AG04449 (cell line): ENCODE data around the gene PTPRM.

Experiments
- CTCF ChIA-PET: fragments of 350-600 bp; formaldehyde crosslinking; extraction: SDS; loops from one replicate; lab custom pipeline; 2021; ENCODE audit warnings: antibody characterized with exemption; lab: Yijun Ruan, JAX
- POLR2A ChIA-PET: fragments of 400-600, 350-600 bp; formaldehyde crosslinking; extraction: SDS; loops from one replicate; lab custom pipeline; 2020; ENCODE audit warnings: antibody characterized with exemption, inconsistent platforms; lab: Yijun Ruan, JAX
- DNase-seq: peaks from one replicate; pipeline ENCODE4 v3.0.0-alpha.2; 2010; ENCODE audit warnings: low read depth, low spot score
- H3K4me3 ChIP-seq: 2 replicates; pipeline ENCODE4 v1.5.1; 2011; ENCODE audit warnings: low read depth, mild to moderate bottlenecking, control low read depth, low read length
- TF ChIP-seq, protein P1 (sequence below): IDR thresholded peaks from one replicate; pipeline ENCODE4 v1.5.1; 2011; ENCODE audit warnings: mild to moderate bottlenecking, moderate library complexity, low read length, control low read depth, inconsistent platforms; ENCODE audit not compliant: insufficient read depth; ENCODE audit errors: missing control alignments

Gene PTPRM

DNA sequence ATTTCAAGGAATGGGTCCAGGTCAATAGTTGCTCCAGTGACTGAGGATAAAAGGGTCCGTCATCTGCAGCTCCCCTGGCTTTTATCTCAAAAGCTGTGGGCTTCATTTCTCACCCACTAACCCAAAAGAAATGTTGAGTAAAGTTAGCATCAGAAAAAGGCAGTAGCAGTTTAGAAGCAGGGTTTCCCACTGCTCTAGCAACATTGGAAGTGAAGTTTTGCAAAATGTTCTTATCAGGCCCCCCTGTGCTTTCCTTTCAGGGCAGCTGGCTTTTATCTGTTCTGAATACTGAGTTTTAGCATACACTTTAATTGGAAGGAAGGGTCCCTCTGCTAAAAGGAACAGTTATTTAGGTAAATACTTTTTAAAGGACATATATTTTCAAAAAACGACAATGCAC lies 745.9 kb downstream of the PTPRM start:
- CTCF ChIA-PET, result no interaction called here
- TF ChIP-seq, protein P1, sequence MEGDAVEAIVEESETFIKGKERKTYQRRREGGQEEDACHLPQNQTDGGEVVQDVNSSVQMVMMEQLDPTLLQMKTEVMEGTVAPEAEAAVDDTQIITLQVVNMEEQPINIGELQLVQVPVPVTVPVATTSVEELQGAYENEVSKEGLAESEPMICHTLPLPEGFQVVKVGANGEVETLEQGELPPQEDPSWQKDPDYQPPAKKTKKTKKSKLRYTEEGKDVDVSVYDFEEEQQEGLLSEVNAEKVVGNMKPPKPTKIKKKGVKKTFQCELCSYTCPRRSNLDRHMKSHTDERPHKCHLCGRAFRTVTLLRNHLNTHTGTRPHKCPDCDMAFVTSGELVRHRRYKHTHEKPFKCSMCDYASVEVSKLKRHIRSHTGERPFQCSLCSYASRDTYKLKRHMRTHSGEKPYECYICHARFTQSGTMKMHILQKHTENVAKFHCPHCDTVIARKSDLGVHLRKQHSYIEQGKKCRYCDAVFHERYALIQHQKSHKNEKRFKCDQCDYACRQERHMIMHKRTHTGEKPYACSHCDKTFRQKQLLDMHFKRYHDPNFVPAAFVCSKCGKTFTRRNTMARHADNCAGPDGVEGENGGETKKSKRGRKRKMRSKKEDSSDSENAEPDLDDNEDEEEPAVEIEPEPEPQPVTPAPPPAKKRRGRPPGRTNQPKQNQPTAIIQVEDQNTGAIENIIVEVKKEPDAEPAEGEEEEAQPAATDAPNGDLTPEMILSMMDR, result no peak
- DNase-seq, result no peak
- H3K4me3 ChIP-seq, result no peak overlapping the region
- POLR2A ChIA-PET, result no interaction called here

DNA sequence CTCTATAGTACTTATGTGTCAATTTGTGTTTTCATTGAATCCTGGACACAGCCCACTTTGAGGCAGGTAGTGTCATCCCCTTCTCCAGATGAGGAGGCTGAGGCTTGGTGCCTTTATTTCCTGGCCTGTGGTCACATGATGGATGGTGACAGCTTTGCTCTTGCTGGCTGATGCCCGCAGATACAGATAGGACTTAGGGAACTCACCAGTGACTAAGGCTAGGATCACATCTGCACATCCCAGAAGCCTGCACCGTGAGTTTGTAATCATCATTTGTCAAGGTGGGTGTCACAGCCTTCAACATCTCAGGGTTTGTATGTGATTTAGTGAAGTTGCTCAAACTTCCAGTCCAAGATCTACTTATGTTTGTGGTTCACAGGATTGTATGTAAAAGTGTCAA lies 747.0 kb downstream of the PTPRM start:
- no peak overlapping the region for H3K4me3 ChIP-seq
- CTCF ChIA-PET, result no interaction called here
- POLR2A ChIA-PET, result no interaction called here
- TF ChIP-seq, protein P1, result no peak
- no peak for DNase-seq

- H3K4me3 ChIP-seq, result no peak overlapping the region
- POLR2A ChIA-PET, result no interaction called here
- TF ChIP-seq, protein P1, result no peak
- DNase-seq, result no peak
- CTCF ChIA-PET, result interaction anchor here (1.5 kb wide), 1 partner anchor 10 kb away, joined by 3 read pairs; no protein-coding TSS in a partner anchor
These were observed 752.8 kb downstream of the PTPRM start for GRCh38 chr18:8319798-8320489.

DNA sequence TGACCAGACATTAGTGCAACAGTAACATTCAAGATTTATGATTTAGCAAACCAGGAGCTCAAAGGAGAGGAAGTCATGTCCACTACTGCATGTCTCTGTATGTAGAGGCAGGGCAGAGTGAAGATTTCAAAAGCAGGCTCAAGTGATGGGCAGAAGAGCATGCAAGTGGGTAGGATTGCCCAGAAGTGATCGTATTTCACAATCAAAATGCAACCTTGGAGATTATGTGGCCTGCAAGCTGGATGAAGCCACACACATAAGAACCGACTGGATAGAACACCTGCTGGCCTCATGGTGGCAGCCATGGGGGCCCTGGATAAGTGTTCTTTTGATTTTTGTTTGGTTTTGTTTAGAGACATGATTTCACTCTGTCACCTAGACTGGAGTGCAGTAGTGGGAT lies 755.4 kb downstream of the PTPRM start:
- ChIA-PET CTCF (no interaction called here), POLR2A (no interaction called here)
- H3K4me3 ChIP-seq, result no peak overlapping the region
- no peak for DNase-seq
- TF ChIP-seq, protein P1, result no peak

DNA sequence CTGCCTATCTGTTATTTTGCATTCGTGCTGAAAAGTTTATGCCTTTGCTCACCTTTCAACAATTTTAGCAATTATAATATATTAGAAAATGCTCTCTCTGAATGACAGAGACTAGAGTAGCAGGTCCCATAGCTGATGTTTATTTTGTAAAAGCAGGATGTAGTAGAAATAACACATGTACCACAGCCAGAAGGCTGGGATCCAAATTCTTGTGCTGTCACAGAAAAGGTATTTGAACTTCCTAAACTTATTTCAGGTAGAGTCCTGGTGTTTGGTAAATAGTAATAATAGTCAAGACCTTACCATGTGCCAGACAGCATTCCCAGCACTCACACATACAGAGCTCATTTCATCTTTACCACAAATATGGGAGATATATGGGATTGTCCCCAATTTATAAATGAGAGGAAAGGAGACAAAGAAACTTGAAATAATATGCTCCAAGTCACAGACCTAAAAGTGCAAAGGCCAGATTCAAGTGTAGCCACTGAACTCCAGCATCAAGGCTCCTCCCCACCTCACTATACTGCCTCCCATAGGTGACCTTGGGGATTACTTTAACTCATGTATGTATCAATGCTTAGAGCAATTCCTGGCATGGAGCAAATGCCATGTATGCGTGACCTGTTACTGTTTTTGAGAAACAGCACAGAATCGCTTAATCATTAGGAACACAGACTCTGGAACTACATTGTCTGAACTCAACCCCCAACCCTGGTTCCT lies 757.4 kb downstream of the PTPRM start:
- H3K4me3 ChIP-seq, result no peak overlapping the region
- TF ChIP-seq, protein P1, result no peak
- CTCF ChIA-PET, result no interaction called here
- POLR2A ChIA-PET, result no interaction called here
- no peak for DNase-seq

DNA sequence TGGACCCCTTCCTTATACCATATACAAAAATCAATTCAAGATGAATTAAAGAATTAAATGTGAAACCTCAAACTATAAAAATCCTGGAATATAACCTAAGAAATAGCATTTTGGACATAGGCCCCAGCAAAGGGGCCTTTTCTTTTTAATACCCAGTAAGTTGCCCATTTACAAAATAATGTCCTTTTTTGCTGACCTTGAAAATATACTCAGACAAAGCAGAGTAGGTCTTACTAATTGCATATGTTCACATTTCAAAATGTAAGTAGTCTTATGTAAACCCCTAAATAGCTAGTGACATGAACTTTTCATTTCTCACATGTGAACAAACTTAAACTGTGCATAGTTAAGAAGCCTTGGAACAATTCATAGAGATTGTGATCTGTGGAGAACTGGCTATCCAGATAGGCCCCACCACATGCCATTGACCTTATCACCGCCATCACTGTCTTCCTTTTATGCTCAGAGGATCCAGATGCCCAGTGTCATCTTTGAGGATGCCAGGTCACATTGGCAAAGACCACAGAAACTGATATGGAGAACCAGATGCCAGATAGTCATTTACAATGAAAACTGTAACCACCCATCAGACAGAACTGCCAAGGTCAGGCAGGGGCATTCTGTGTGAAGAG lies 759.8 kb downstream of the PTPRM start:
- TF ChIP-seq, protein P1, result no peak
- CTCF ChIA-PET, result no interaction called here
- H3K4me3 ChIP-seq, result no peak overlapping the region
- DNase-seq, result no peak
- POLR2A ChIA-PET, result no interaction called here
